ENCODE data around the gene LIMD2. TPM values are rescaled to one million over a fixed set of nuclear protein-coding genes. Genes with fewer than 3 reads are reported as not detected.

Gene LIMD2
- total RNA-seq, 1 donor from 2014 or later = 54.8 TPM

DNA sequence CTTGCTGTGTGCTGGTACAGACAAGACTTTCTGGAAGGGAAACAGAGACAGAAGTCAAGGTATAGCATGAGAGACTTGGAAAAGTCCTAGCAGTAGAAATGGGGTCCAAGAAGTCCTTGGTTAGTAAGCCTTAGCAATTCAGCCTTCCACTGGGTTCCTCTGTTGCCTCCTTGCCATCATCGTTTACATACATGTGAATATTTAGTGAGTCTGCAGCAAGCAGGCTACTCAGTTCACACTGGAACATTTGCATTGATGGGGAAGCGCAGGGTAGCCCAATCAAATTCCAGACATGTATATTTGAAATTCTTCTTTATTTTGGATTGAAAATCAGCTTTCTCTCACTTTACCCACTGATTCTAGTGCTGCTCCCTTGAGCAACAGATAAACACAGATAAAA is 27.1 kb downstream of the LIMD2 start:
- Histone ChIP-seq H3K4me1 (ENCODE audit: insufficient read depth, low read length) (peaks cover 21% of the 10 kb centered on the region), H3K27ac (ENCODE audit: low read depth, low read length) (no peak overlapping the region), H3K9ac (ENCODE audit: low read length) (no peak overlapping the region), H2AFZ (ENCODE audit: low read depth, low read length) (no peak overlapping the region), H3K36me3 (ENCODE audit: insufficient read depth, low read length) (no peaks in the 10 kb centered on the region), H3K9me3 (ENCODE audit: insufficient read depth, low read depth, low read length) (no peaks in the 10 kb centered on the region), H3K4me2 (ENCODE audit: low read length) (no peak overlapping the region), H4K20me1 (ENCODE audit: insufficient read depth, low read length) (peaks cover 17% of the 10 kb centered on the region), H3K27me3 (ENCODE audit: insufficient read depth, low read length) (no peaks in the 10 kb centered on the region), H3K79me2 (ENCODE audit: insufficient read depth, low read length) (no peaks in the 10 kb centered on the region), H3K4me3 (ENCODE audit: insufficient read depth, low read depth, low read length) (no peak overlapping the region)
- H3K27ac Mint-ChIP-seq (ENCODE audit: unreplicated experiment) = no peak overlapping the region
- no peak overlapping the region for H3K4me3 Mint-ChIP-seq (ENCODE audit: unreplicated experiment)
- H3K9me3 Mint-ChIP-seq (ENCODE audit: unreplicated experiment) = peaks cover 1% of the 10 kb centered on the region
- FAIRE-seq = no peak
- peaks cover 18% of the 10 kb centered on the region for H3K4me1 Mint-ChIP-seq (ENCODE audit: low read depth, unreplicated experiment)
- peaks cover 1% of the 10 kb centered on the region for H3K27me3 Mint-ChIP-seq (ENCODE audit: low read depth, unreplicated experiment)
- peaks cover 22% of the 10 kb centered on the region for H3K36me3 Mint-ChIP-seq (ENCODE audit: low read depth, unreplicated experiment)
- DNase-seq (ENCODE audit: low read depth) = no peak
- TF ChIP-seq CTCF (IDR thresholded peaks at IDR 0.05; ENCODE audit: insufficient read depth, low read depth, low read length) (no peak), EZH2 (IDR thresholded peaks at IDR 0.05; ENCODE audit: insufficient read depth, low read length) (no peak)

- FAIRE-seq = no peak
These were observed 34.3 kb downstream of the LIMD2 start for GRCh38 chr17:63665527-63666214.

More at GRCh38 chr17:63665527-63666214, 34.3 kb downstream of the LIMD2 start:
- Histone ChIP-seq H4K20me1 (ENCODE audit: insufficient read depth, low read length) (no peaks in the 10 kb centered on the region), H3K27ac (ENCODE audit: low read depth, low read length) (no peak overlapping the region), H3K36me3 (ENCODE audit: insufficient read depth, low read length) (peaks cover 6% of the 10 kb centered on the region), H3K4me2 (ENCODE audit: low read length) (no peak overlapping the region), H3K4me3 (ENCODE audit: insufficient read depth, low read depth, low read length) (no peak overlapping the region), H3K9ac (ENCODE audit: low read length) (no peak overlapping the region), H3K79me2 (ENCODE audit: insufficient read depth, low read length) (no peaks in the 10 kb centered on the region), H3K27me3 (ENCODE audit: insufficient read depth, low read length) (no peaks in the 10 kb centered on the region), H2AFZ (ENCODE audit: low read depth, low read length) (no peak overlapping the region), H3K4me1 (ENCODE audit: insufficient read depth, low read length) (no peaks in the 10 kb centered on the region), H3K9me3 (ENCODE audit: insufficient read depth, low read depth, low read length) (no peaks in the 10 kb centered on the region)
- Mint-ChIP-seq H3K9me3 (ENCODE audit: unreplicated experiment) (no peaks in the 10 kb centered on the region), H3K27me3 (ENCODE audit: low read depth, unreplicated experiment) (peaks cover 1% of the 10 kb centered on the region), H3K4me1 (ENCODE audit: low read depth, unreplicated experiment) (no peaks in the 10 kb centered on the region), H3K27ac (ENCODE audit: unreplicated experiment) (no peak overlapping the region), H3K4me3 (ENCODE audit: unreplicated experiment) (no peak overlapping the region), H3K36me3 (ENCODE audit: low read depth, unreplicated experiment) (peaks cover 26% of the 10 kb centered on the region)
- DNase-seq (ENCODE audit: low read depth) = no peak
- no peak for TF ChIP-seq EZH2 (IDR thresholded peaks at IDR 0.05; ENCODE audit: insufficient read depth, low read length)
- TF ChIP-seq CTCF (IDR thresholded peaks at IDR 0.05; ENCODE audit: insufficient read depth, low read depth, low read length) = no peak

Data from astrocyte (in vitro differentiated cells and primary cell).